AG04450 (cell line): ENCODE results near the gene GNAL. TPM values are rescaled to one million over a fixed set of nuclear protein-coding genes. Genes with fewer than 3 reads are reported as not detected.

Experiments
- CTCF ChIA-PET: fragments of 300-600, 350-600 bp; formaldehyde crosslinking; extraction: SDS; loops from one replicate; lab custom pipeline; 2022; ENCODE audit warnings: antibody characterized with exemption, inconsistent platforms; lab: Charles Lee
- POLR2A ChIA-PET: fragments of 350-600 bp; formaldehyde crosslinking; extraction: SDS; loops from one replicate; lab custom pipeline; 2021; ENCODE audit warnings: antibody characterized with exemption, inconsistent platforms; lab: Yijun Ruan, JAX
- DNase-seq: peaks from one replicate; pipeline ENCODE4 v3.0.0-alpha.2; 2011; ENCODE audit warnings: low read depth, low spot score
- H3K27ac ChIP-seq: one replicate; pipeline ENCODE4 v1.5.1; 2012; ENCODE audit warnings: low read depth, low read length, control low read depth
- H3K27me3 ChIP-seq: one replicate; pipeline ENCODE4 v1.6.0; 2012; ENCODE audit warnings: low read length; ENCODE audit not compliant: control insufficient read depth, insufficient read depth
- H3K4me3 ChIP-seq: 2 replicates; pipeline ENCODE4 v1.5.1; 2011; ENCODE audit warnings: mild to moderate bottlenecking, low read depth, low read length, control low read depth
- H3K9me3 ChIP-seq: 2 replicates; pipeline ENCODE4 v1.5.1; 2012; ENCODE audit warnings: low read length; ENCODE audit not compliant: control insufficient read depth, insufficient read depth
- CTCF ChIP-seq: IDR thresholded peaks from 2 replicates; pipeline ENCODE4 v1.5.1; 2011; ENCODE audit warnings: low read depth, low read length, control low read depth, inconsistent platforms
- polyA plus RNA-seq: library from polyadenylated mRNA; depleted of rRNA; stranded (reverse); fragments of >200 nt; gene quantifications from 2 replicates; pipeline ENCODE4 v1.2.3, GENCODE V29; 2011

GNAL gene
- polyA plus RNA-seq, 1 experiment = 0.51 TPM

- no peak for TF ChIP-seq CTCF
- H3K27ac ChIP-seq = no peak overlapping the region
- no peaks in the 10 kb centered on the region for H3K9me3 ChIP-seq
- DNase-seq = no peak
- CTCF ChIA-PET = no interaction called here
- POLR2A ChIA-PET = interaction anchor here (0.6 kb wide), 1 partner anchor 40 kb away, joined by 4 read pairs; no protein-coding TSS in a partner anchor
- H3K4me3 ChIP-seq = no peak overlapping the region
- no peaks in the 10 kb centered on the region for H3K27me3 ChIP-seq
Measured at GRCh38 chr18:11809895-11810294, 120.8 kb downstream of the GNAL start.

- DNase-seq = no peak
- H3K27ac ChIP-seq = no peak overlapping the region
- H3K4me3 ChIP-seq = no peak overlapping the region
- no peaks in the 10 kb centered on the region for H3K27me3 ChIP-seq
- TF ChIP-seq CTCF = no peak
- ChIA-PET POLR2A (no interaction called here), CTCF (no interaction called here)
- H3K9me3 ChIP-seq = no peaks in the 10 kb centered on the region
Measured at GRCh38 chr18:11810379-11810778, 121.3 kb downstream of the GNAL start.

GRCh38 chr18:11811009-11811408 is 121.9 kb downstream of the GNAL start:
- H3K4me3 ChIP-seq = no peak overlapping the region
- H3K27ac ChIP-seq = no peak overlapping the region
- TF ChIP-seq CTCF = no peak
- DNase-seq = no peak
- H3K9me3 ChIP-seq = no peaks in the 10 kb centered on the region
- CTCF ChIA-PET = no interaction called here
- POLR2A ChIA-PET = no interaction called here
- H3K27me3 ChIP-seq = no peaks in the 10 kb centered on the region

GRCh38 chr18:11817229-11817628 is 128.2 kb downstream of the GNAL start:
- no peak overlapping the region for H3K27ac ChIP-seq
- CTCF ChIA-PET = no interaction called here
- DNase-seq = no peak

More at GRCh38 chr18:11817229-11817628, 128.2 kb downstream of the GNAL start:
- Histone ChIP-seq H3K4me3 (no peak overlapping the region), H3K27me3 (peaks cover 5% of the 10 kb centered on the region), H3K9me3 (peaks cover 4% of the 10 kb centered on the region; the same call in 1 of the 2 replicates)
- no peak for TF ChIP-seq CTCF
- POLR2A ChIA-PET = no interaction called here
